Transverse colon (tissue), 4 donors: ENCODE data around the gene CAMK2D.

Experiments
- EP300 ChIP-seq: sonication (generic); formaldehyde crosslinking; IDR thresholded peaks from one replicate; pipeline ENCODE4 v1.6.1; 2017; ENCODE audit warnings: antibody characterized with exemption, low read depth
- POLR2A ChIP-seq: fragments of 450-650 bp; IDR thresholded peaks from one replicate; pipeline ENCODE4 v1.6.1; 2016; ENCODE audit warnings: antibody characterized with exemption, mild to moderate bottlenecking, moderate library complexity
- POLR2AphosphoS5 ChIP-seq, 3 donors: sonication (generic); formaldehyde crosslinking; IDR thresholded peaks; one replicate each; pipeline ENCODE4 v1.6.1; 2016; ENCODE audit warnings: antibody characterized with exemption in 3 of 3
- TF ChIP-seq, protein P1 (sequence below), 5 experiments: fragments of 200-600 bp in 3 of 5; fragments of 450-650 bp in 2 of 5; sonication (generic) in 3 of 5; IDR thresholded peaks; 1 replicate in 2 of 5; 2 replicates in 3 of 5; pipeline ENCODE4 v1.5.1; 2016 to 2017; ENCODE audit warnings: antibody characterized with exemption in 5 of 5, inconsistent platforms in 3 of 5, mild to moderate bottlenecking in 2 of 5, moderate library complexity in 1 of 5

GRCh38 chr4:113620032-113620431, 141.5 kb downstream of the CAMK2D start:
- TF ChIP-seq, protein P1, sequence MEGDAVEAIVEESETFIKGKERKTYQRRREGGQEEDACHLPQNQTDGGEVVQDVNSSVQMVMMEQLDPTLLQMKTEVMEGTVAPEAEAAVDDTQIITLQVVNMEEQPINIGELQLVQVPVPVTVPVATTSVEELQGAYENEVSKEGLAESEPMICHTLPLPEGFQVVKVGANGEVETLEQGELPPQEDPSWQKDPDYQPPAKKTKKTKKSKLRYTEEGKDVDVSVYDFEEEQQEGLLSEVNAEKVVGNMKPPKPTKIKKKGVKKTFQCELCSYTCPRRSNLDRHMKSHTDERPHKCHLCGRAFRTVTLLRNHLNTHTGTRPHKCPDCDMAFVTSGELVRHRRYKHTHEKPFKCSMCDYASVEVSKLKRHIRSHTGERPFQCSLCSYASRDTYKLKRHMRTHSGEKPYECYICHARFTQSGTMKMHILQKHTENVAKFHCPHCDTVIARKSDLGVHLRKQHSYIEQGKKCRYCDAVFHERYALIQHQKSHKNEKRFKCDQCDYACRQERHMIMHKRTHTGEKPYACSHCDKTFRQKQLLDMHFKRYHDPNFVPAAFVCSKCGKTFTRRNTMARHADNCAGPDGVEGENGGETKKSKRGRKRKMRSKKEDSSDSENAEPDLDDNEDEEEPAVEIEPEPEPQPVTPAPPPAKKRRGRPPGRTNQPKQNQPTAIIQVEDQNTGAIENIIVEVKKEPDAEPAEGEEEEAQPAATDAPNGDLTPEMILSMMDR (IDR thresholded peaks at IDR 0.05) = no peak
- no peak for TF ChIP-seq POLR2AphosphoS5 (IDR thresholded peaks at IDR 0.05)
- no peak for TF ChIP-seq POLR2A
- TF ChIP-seq EP300 = no peak
